A549 treated with dexamethasone at 1 μM for 4 hours (cell line): ENCODE measurements around the gene OR4S1. TPM values are rescaled to one million over a fixed set of nuclear protein-coding genes. Genes with fewer than 3 reads are reported as not detected.

ENCODE experiments used
- total RNA-seq: library from RNA; stranded (reverse); fragments of 200-300 nt; extraction: Qiagen RNA extraction; gene quantifications from 5 replicates; pipeline ENCODE4 v1.2.3, GENCODE V29; 2022

The OR4S1 gene
- total RNA-seq = not detected in 5 replicates

GRCh38 chr11:48305923-48306322, at the start of gene OR4S1:
Gene OR4S1 (plus strand): TSS chr11:48306223. CDS start chr11:48306223, 0 bp downstream.

GRCh38 chr11:48263423-48263911, 42.6 kb upstream of the OR4S1 start, which contains the start of gene OR4X1:
Gene OR4X1 (plus strand): TSS chr11:48263861. CDS start chr11:48263861, 0 bp downstream.

GRCh38 chr11:48324620-48325019, 18.6 kb downstream of the OR4S1 start, which contains the start of gene OR4C3:
Gene OR4C3 (plus strand): TSS chr11:48324920. CDS start chr11:48325022, 102 bp downstream.

Other genes starting within 250 kb of the OR4S1 start
- not detected in 5 replicates for gene OR4B1, start 89.4 kb upstream of the OR4S1 start, total RNA-seq
- gene OR4X2, start 61.1 kb upstream of the OR4S1 start, total RNA-seq = not detected in 5 replicates
- gene OR4X1, start 42.4 kb upstream of the OR4S1 start, total RNA-seq = not detected in 5 replicates
- gene OR4C3, start 18.7 kb downstream of the OR4S1 start, total RNA-seq = not detected in 5 replicates
- gene OR4C5, start 60.2 kb downstream of the OR4S1 start, total RNA-seq = not detected in 5 replicates
- not detected in 5 replicates for gene OR4A47, start 182.6 kb downstream of the OR4S1 start, total RNA-seq